Peyer's patch (tissue), 4 donors: ENCODE data around the gene ZNF775. TPM values are rescaled to one million over a fixed set of nuclear protein-coding genes. Genes with fewer than 3 reads are reported as not detected.

ENCODE experiments used
- DNase-seq, 3 donors: peaks; one replicate each; pipeline ENCODE4 v3.0.0-alpha.2; 2017 to 2019
- H3K27ac ChIP-seq, 4 donors: fragments of 200-600 bp; sonication (generic); one replicate each; pipeline ENCODE4 v1.5.1; 2016 to 2019
- H3K27me3 ChIP-seq, 2 donors: fragments of 200-600 bp; sonication (generic); one replicate each; pipeline ENCODE4 v1.5.1; 2019
- H3K36me3 ChIP-seq, 3 donors: fragments of 200-600 bp; sonication (generic); one replicate each; pipeline ENCODE4 v1.5.1; 2016 to 2019
- H3K4me1 ChIP-seq, 4 donors: fragments of 200-600 bp; sonication (generic); one replicate each; pipeline ENCODE4 v1.5.1; 2016 to 2019
- H3K4me3 ChIP-seq, 4 donors: fragments of 200-600 bp; sonication (generic); 1 replicate in 3 of 4; 2 replicates in 1 of 4; pipeline ENCODE4 v1.5.1; 2016 to 2019; ENCODE audit warnings: mild to moderate bottlenecking in 1 of 4
- H3K9me3 ChIP-seq, 4 donors: fragments of 200-600 bp; sonication (generic); one replicate each; pipeline ENCODE4 v1.5.1; 2016 to 2019; ENCODE audit warnings: mild to moderate bottlenecking in 1 of 4
- POLR2A ChIP-seq, 2 donors: fragments of 450-650 bp; IDR thresholded peaks; one replicate each; pipeline ENCODE4 v1.5.1; 2017; ENCODE audit warnings: antibody characterized with exemption in 2 of 2, mild to moderate bottlenecking in 2 of 2, moderate library complexity in 2 of 2
- total RNA-seq, 4 donors: library from RNA; depleted of rRNA; stranded (reverse); fragments of >200 nt; gene quantifications; one replicate each; pipeline ENCODE4 v1.1.0, GENCODE V29; 2016
- TF ChIP-seq, protein P1 (sequence below), 6 experiments: fragments of 450-650 bp in 4 of 6; fragments of 200-600 bp in 2 of 6; sonication (generic) in 1 of 6; IDR thresholded peaks; one replicate each; pipeline ENCODE4 v1.5.1; 2017 to 2019; ENCODE audit warnings: antibody characterized with exemption in 6 of 6, mild to moderate bottlenecking in 3 of 6, moderate library complexity in 1 of 6

ZNF775 gene
- total RNA-seq = 1 to 10 TPM; 1.7 to 2.8 (median 2.5) TPM

DNA sequence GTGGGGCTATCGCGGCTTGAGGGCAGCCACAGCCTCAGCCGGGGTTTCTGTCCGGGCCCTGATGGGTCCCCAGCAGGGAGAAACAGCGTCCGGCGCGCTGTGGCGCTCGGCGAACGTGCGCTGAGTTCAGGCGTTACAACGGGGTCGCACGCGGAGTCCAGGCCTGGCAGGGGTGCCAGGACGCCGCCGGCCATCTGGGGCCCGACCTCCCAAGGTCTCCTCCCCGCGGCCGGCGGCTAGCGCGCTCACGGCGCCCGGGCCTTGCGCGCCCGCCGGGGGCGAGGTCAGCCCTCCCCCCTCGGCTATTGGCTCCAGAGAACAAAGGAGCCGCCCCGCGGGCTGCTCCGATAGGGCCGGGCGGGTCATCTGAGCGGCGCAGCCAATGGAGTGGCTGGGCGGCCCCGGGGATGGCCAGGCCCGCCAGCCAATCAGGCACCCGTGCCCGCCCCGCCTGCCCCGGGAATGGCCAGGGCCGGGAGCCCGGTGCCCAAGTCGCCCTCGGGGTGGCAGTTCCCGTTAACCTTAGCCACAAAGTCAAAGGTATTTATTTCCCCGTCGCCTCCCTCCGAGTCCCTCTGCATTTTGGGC, at the start of gene ZNF775:
Gene ZNF775 (plus strand): TSS at position 478 of the 588 bp plus-strand sequence. CDS start 9,141 bp downstream, outside the sequence.
- DNase-seq = peak; percentile 94 to 98 (median 97)
- TF ChIP-seq, protein P1, sequence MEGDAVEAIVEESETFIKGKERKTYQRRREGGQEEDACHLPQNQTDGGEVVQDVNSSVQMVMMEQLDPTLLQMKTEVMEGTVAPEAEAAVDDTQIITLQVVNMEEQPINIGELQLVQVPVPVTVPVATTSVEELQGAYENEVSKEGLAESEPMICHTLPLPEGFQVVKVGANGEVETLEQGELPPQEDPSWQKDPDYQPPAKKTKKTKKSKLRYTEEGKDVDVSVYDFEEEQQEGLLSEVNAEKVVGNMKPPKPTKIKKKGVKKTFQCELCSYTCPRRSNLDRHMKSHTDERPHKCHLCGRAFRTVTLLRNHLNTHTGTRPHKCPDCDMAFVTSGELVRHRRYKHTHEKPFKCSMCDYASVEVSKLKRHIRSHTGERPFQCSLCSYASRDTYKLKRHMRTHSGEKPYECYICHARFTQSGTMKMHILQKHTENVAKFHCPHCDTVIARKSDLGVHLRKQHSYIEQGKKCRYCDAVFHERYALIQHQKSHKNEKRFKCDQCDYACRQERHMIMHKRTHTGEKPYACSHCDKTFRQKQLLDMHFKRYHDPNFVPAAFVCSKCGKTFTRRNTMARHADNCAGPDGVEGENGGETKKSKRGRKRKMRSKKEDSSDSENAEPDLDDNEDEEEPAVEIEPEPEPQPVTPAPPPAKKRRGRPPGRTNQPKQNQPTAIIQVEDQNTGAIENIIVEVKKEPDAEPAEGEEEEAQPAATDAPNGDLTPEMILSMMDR (IDR thresholded peaks at IDR 0.05) = peak in 1 of 6 experiments; percentile 12
- peak; percentile 81 to 82 for TF ChIP-seq POLR2A (IDR thresholded peaks at IDR 0.05)
- H3K4me1 ChIP-seq = peaks cover 0 to 57% (median 2%) of the 10 kb centered on the region in 4 donors
- H3K27ac ChIP-seq = peak within 1 kb of the TSS; percentile 84 to 97 (median 94)
- H3K27me3 ChIP-seq = no peaks in the 10 kb centered on the region
- H3K36me3 ChIP-seq = peaks cover 0 to 2% (median 0%) of the 10 kb centered on the region in 3 donors
- H3K9me3 ChIP-seq = no peaks in the 10 kb centered on the region
- peak within 1 kb of the TSS; percentile 64 to 94 (median 80) for H3K4me3 ChIP-seq

DNA sequence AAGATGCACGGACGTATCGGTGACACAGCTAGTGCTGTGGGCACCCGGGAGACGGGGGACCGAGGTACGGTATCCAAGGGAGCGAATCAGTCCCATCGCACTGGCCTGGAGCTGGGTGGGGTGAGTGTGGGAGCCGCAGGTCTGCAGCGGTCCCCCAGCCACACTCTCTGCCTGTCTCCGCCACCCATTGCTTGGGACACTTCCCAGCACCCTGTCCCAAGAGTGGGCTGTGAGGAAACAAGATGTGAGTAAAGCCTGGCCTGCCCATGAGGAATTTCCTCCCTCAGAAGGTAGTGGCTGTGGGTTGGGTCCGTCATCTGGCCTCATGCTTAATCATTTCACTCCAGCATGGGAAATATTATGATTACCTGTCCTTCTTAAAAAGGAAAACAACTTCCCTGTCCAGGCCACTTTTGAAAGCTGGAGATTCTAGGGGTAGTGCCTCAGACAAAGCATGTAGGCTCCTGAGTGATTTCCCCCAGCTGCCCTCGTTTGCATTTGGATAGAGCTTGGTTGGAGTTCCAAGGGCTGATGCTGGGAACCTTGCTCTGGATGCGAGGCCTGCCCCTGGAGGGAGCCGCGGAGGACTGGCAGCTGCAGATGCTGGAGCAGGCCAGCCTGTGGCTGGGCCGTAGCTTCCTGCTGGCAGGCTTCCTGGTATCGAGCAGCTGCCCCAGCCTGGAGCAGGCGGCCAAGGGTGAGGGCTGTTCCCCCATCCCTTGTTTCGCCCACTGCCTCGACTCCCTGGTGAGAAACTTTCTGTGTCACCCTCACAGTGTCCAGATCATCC, 49.6 kb upstream of the ZNF775 start:
- Histone ChIP-seq H3K4me3 (no peak overlapping the region), H3K4me1 (peaks cover 0 to 6% (median 0%) of the 10 kb centered on the region in 4 donors), H3K27me3 (no peaks in the 10 kb centered on the region), H3K36me3 (peaks cover 0 to 28% (median 0%) of the 10 kb centered on the region in 3 donors), H3K9me3 (no peaks in the 10 kb centered on the region), H3K27ac (peak overlapping the region in 1 of 4 donors; percentile 32)
- DNase-seq = no peak
- TF ChIP-seq, protein P1 (IDR thresholded peaks at IDR 0.05) = no peak
- no peak for TF ChIP-seq POLR2A (IDR thresholded peaks at IDR 0.05)

DNA sequence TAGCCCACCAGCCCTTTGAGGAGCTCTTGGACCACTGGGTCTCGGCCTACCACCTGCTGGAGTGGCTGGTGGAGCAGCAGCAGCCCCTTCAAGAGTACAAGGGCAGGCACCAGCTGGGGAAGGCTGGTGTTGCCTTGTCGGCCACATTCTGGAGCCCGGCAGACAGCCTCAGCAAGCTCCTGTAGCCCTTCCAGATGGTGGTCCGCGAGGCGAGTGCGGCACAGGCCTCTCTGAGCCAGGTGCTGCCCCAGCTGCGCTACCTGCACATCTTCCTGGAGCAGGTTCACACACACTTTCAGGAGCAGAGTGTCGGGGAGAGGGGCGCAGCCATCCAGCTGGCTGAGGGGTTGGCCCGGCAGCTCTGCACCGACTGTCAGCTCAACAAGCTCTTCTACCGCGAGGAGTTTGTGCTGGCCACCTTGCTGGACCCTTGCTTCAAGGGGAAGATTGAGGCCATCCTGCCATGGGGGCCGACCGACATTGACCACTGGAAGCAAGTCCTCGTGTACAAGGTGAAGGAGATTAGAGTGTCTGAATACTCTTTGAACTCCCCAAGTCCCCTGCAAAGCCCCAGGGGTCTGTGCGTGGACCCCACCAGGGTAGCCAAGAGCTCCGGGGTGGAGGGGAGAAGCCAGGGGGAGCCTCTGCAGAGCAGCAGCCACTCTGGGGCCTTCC, 48.8 kb upstream of the ZNF775 start:
- Histone ChIP-seq H3K27me3 (no peaks in the 10 kb centered on the region), H3K36me3 (peaks cover 0 to 28% (median 0%) of the 10 kb centered on the region in 3 donors), H3K9me3 (no peaks in the 10 kb centered on the region), H3K4me1 (peaks cover 0 to under 1% (median 0%) of the 10 kb centered on the region in 4 donors), H3K27ac (peak overlapping the region in 1 of 4 donors; percentile 32), H3K4me3 (no peak overlapping the region)
- no peak for DNase-seq
- TF ChIP-seq POLR2A (IDR thresholded peaks at IDR 0.05) = no peak
- TF ChIP-seq, protein P1 (IDR thresholded peaks at IDR 0.05) = no peak

DNA sequence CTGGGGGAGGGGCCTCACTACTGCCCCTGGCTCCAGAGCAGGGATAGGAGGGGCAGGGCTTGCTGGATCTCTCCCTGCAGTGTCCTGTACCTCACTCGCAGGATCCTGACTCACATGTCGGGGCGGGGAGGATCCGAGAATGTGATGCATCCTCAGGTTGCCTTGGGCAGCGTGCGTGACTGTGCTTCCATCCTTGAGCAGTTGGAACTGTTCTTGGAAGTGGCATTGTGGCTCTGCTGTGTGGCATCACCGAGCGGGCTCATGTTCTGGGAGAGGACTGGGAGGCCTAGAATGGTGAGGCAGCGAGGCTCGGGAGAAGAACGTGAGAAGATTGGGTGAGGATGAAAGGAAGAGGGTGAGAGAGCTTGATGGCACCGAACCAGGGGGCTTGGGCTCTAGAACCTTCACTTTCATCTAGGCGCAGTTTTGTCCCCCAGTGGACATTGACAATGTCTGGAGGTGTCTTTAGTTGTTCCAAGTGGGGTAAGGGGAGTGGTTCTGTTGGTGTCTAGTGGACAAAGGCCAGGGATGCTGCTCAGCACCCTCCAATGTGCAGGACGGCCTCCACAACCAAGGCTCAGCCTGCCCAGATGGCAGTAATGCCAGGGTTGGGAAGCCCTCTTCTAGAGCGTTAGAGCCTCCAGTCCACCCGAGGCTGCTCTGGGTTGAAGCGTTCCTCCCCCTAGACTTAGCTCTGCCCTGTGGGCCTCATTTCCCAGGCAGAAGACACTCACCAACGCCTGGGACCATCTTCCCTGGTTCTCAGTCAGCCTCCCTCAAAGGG, 46.1 kb upstream of the ZNF775 start:
- no peak for DNase-seq
- Histone ChIP-seq H3K36me3 (peaks cover 0 to 25% (median 0%) of the 10 kb centered on the region in 3 donors), H3K4me1 (peaks cover 0 to 10% (median 0%) of the 10 kb centered on the region in 4 donors), H3K9me3 (no peaks in the 10 kb centered on the region), H3K4me3 (no peak overlapping the region), H3K27ac (no peak overlapping the region), H3K27me3 (no peaks in the 10 kb centered on the region)
- no peak for TF ChIP-seq POLR2A (IDR thresholded peaks at IDR 0.05)
- TF ChIP-seq, protein P1 (IDR thresholded peaks at IDR 0.05) = no peak

DNA sequence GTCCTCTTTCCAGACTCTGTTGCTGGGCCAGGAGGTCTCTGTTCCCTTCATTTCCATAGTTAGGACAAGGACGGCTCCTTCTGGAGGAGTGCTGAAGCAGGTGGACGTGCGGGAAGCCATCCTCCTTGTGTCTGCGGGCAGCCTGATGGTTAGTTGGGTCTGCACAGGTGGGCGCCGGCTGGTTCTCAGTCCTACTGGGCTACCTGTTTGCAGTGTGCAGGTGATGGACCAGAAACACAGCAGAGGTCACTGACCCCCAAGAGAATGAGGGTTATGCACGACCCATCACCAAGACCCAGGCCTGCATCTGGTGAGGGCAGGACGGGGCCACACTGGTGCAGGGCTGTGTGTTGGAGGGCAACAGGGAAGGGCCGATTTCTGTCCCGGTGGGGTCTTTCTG, 45.5 kb upstream of the ZNF775 start:
- Histone ChIP-seq H3K27ac (no peak overlapping the region), H3K4me1 (peaks cover 0 to 10% (median 0%) of the 10 kb centered on the region in 4 donors), H3K27me3 (no peaks in the 10 kb centered on the region), H3K4me3 (no peak overlapping the region), H3K9me3 (no peaks in the 10 kb centered on the region), H3K36me3 (peaks cover 0 to 29% (median 0%) of the 10 kb centered on the region in 3 donors)
- no peak for DNase-seq
- TF ChIP-seq POLR2A (IDR thresholded peaks at IDR 0.05) = no peak
- TF ChIP-seq, protein P1 (IDR thresholded peaks at IDR 0.05) = no peak
